ENCODE measurements around the gene PRDM16. TPM values are rescaled to one million over a fixed set of nuclear protein-coding genes. Genes with fewer than 3 reads are reported as not detected.

The PRDM16 gene
- total RNA-seq, 1 experiment from 2014 or later: 22.3 TPM

DNA sequence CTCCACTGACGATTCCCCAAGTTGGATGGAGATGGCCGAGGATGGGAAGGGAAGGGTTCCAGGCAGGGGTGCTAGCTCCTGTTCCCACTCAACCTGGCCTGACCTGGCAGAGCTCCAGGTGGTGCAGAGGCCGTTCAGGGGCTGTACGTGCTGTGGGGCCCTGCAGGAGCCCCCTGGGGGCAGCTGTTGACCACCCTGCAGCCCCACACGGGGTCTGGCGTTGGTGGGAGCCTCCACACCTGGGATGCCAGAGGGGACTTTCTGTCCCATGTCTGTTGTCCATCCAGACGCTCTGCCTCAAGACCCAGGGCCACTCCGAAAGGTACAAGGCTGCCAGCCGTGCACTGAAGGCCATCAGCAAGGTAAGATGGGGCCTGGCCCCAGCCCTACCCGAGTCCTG lies 405.4 kb downstream of the PRDM16 start:
- no TSS peak for BruUV-seq (replicated peaks)
- Histone ChIP-seq H3K27me3 (ENCODE audit: control insufficient read depth, insufficient read depth, low read length) (no peaks in the 10 kb centered on the region), H3K36me3 (ENCODE audit: control insufficient read depth, insufficient read depth, low read length) (no peaks in the 10 kb centered on the region), H3K9me3 (ENCODE audit: control insufficient read depth, insufficient read depth, low read depth, low read length) (no peaks in the 10 kb centered on the region), H3K4me1 (ENCODE audit: control insufficient read depth, insufficient read depth, low read length) (peaks cover 22% of the 10 kb centered on the region), H3K27ac (ENCODE audit: low read length) (no peak overlapping the region), H3K4me3 (ENCODE audit: low read depth in 2 of 2, low read length in 2 of 2) (no peak overlapping the region)
- no peak for DNase-seq (ENCODE audit: low read depth, low spot score)
- ChIA-PET POLR2A (no interaction called here), CTCF (no interaction called here)
- in situ Hi-C loops (cut with HindIII; ENCODE audit: low pct_unique_long_range_greater_than_20kb, low sequenced_read_pairs) (no loop called here), intact Hi-C loops (cut with micrococcal nuclease; ENCODE audit: unreplicated experiment) (no loop called here)
- no peak for TF ChIP-seq CTCF (IDR thresholded peaks at IDR 0.05)
- no peak for TF ChIP-seq REST (IDR thresholded peaks at IDR 0.05; ENCODE audit: insufficient read depth in 1 of 2, low read depth in 2 of 2, low read length in 1 of 2)
- no peak for TF ChIP-seq POLR2AphosphoS5 (IDR thresholded peaks at IDR 0.05; ENCODE audit: low read depth, low read length)
- TF ChIP-seq SIN3A (IDR thresholded peaks at IDR 0.05; ENCODE audit: borderline replicate concordance, insufficient read depth, low read depth, low read length): no peak
- TF ChIP-seq TCF7L2 (IDR thresholded peaks at IDR 0.05; ENCODE audit: low read depth, low read length): no peak
- ATAC-seq: no peak

DNA sequence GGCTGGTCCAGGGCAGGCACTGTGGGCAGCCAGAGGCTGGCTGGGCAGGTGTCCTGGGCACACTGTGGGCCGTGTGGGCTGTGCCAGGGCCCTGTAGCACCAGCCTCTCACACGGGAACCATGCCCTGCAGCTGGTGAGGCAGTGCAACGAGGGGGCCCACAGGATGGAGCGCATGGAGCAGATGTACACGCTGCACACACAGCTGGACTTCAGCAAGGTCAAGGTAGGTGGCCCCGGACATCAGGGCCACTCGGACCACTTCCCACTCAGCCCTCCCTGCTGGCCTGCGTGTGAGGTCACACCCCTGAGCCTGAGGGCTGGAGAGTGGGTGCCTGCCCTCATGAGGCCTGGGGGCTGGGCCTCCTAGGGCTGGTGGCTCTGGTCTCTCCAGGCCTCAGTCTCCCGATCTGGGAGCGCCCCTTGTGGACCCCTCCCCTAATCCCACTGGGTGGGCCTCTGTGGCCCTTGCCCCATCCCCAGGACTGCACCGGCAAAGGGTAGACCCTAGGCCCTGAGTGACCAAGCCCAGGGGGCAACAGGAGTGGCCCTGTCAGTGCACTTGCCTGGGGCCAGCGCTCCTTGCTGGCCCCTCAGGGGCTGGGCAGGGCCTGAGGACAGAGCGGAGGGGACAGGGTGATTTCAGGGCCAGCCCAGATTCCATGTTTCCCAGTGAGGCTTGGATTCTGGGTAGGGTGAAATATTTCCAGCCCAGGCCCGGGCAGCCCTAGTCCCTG lies 407.0 kb downstream of the PRDM16 start:
- Histone ChIP-seq H3K27me3 (ENCODE audit: control insufficient read depth, insufficient read depth, low read length) (no peaks in the 10 kb centered on the region), H3K36me3 (ENCODE audit: control insufficient read depth, insufficient read depth, low read length) (no peaks in the 10 kb centered on the region), H3K4me3 (ENCODE audit: low read depth in 2 of 2, low read length in 2 of 2) (no peak overlapping the region), H3K9me3 (ENCODE audit: control insufficient read depth, insufficient read depth, low read depth, low read length) (no peaks in the 10 kb centered on the region), H3K27ac (ENCODE audit: low read length) (no peak overlapping the region), H3K4me1 (ENCODE audit: control insufficient read depth, insufficient read depth, low read length) (peaks cover 22% of the 10 kb centered on the region)
- in situ Hi-C loops (cut with HindIII; ENCODE audit: low pct_unique_long_range_greater_than_20kb, low sequenced_read_pairs) (no loop called here), intact Hi-C loops (cut with micrococcal nuclease; ENCODE audit: unreplicated experiment) (no loop called here)
- TF ChIP-seq REST (IDR thresholded peaks at IDR 0.05; ENCODE audit: insufficient read depth in 1 of 2, low read depth in 2 of 2, low read length in 1 of 2) (no peak), TCF7L2 (IDR thresholded peaks at IDR 0.05; ENCODE audit: low read depth, low read length) (no peak), SIN3A (IDR thresholded peaks at IDR 0.05; ENCODE audit: borderline replicate concordance, insufficient read depth, low read depth, low read length) (no peak), CTCF (IDR thresholded peaks at IDR 0.05) (no peak), POLR2AphosphoS5 (IDR thresholded peaks at IDR 0.05; ENCODE audit: low read depth, low read length) (no peak)
- 0 out of 2 replicates have a peak, but pooled peaks have one; percentile 2 for ATAC-seq
- ChIA-PET POLR2A (no interaction called here), CTCF (interaction anchor here (0.6 kb wide), 2 partner anchors 24 to 144 kb away, joined by 5 to 10 read pairs; no protein-coding TSS in a partner anchor)
- no peak for DNase-seq (ENCODE audit: low read depth, low spot score)
- no TSS peak for BruUV-seq (replicated peaks)
